Skeletal muscle tissue (tissue), 4 donors: ENCODE results near the gene DNAJC1. TPM values are rescaled to one million over a fixed set of nuclear protein-coding genes. Genes with fewer than 3 reads are reported as not detected.

Experiments
- H3K27ac ChIP-seq: one replicate; pipeline ENCODE4 v1.7.0; 2013; ENCODE audit warnings: mild to moderate bottlenecking, low read depth, low read length, inconsistent platforms
- H3K27me3 ChIP-seq, 3 donors: one replicate each; pipeline ENCODE4 v1.7.0; 2013; ENCODE audit warnings: low read length in 3 of 3; ENCODE audit not compliant: control insufficient read depth in 3 of 3, insufficient read depth in 3 of 3
- H3K36me3 ChIP-seq, 3 donors: one replicate each; pipeline ENCODE4 v1.7.0; 2013; ENCODE audit warnings: low read length in 3 of 3; ENCODE audit not compliant: control insufficient read depth in 3 of 3, insufficient read depth in 3 of 3
- H3K4me1 ChIP-seq, 3 donors: one replicate each; pipeline ENCODE4 v1.7.0; 2013; ENCODE audit warnings: low read length in 3 of 3, mild to moderate bottlenecking in 3 of 3; ENCODE audit not compliant: control insufficient read depth in 3 of 3, insufficient read depth in 3 of 3
- H3K4me3 ChIP-seq, 3 donors: one replicate each; pipeline ENCODE4 v1.7.0; 2013; ENCODE audit warnings: low read length in 3 of 3
- H3K9ac ChIP-seq, 3 donors: one replicate each; pipeline ENCODE4 v1.7.0; 2013; ENCODE audit warnings: low read length in 3 of 3, mild to moderate bottlenecking in 3 of 3, moderate library complexity in 2 of 3, low read depth in 1 of 3
- H3K9me3 ChIP-seq, 3 donors: one replicate each; pipeline ENCODE4 v1.7.0; 2013; ENCODE audit warnings: low read length in 3 of 3; ENCODE audit not compliant: control insufficient read depth in 3 of 3
- total RNA-seq: library from RNA; depleted of rRNA; stranded (reverse); fragments of >200 nt; gene quantifications from one replicate; pipeline ENCODE4 v1.2.3, GENCODE V29; 2014
- donor health status: Osteomylitis.

DNAJC1 gene
- total RNA-seq, 1 donor from 2014 or later: 9.9 TPM

- H3K36me3 ChIP-seq: peaks cover 0 to 8% (median 6%) of the 10 kb centered on the region in 3 donors
- no peaks in the 10 kb centered on the region for H3K9me3 ChIP-seq
- no peaks in the 10 kb centered on the region for H3K27me3 ChIP-seq
- no peak overlapping the region for H3K4me3 ChIP-seq
- H3K4me1 ChIP-seq: peaks cover 0 to 9% (median 3%) of the 10 kb centered on the region in 3 donors
- H3K27ac ChIP-seq: no peak overlapping the region
- H3K9ac ChIP-seq: no peak overlapping the region
These were observed 274.9 kb downstream of the DNAJC1 start for GRCh38 chr10:21728618-21729017.

- peaks cover 0 to 6% (median 3%) of the 10 kb centered on the region in 3 donors for H3K36me3 ChIP-seq
- no peaks in the 10 kb centered on the region for H3K27me3 ChIP-seq
- no peak overlapping the region for H3K9ac ChIP-seq
- peaks cover 0 to 9% (median 3%) of the 10 kb centered on the region in 3 donors for H3K4me1 ChIP-seq
- H3K4me3 ChIP-seq: no peak overlapping the region
- H3K27ac ChIP-seq: no peak overlapping the region
- H3K9me3 ChIP-seq: no peaks in the 10 kb centered on the region
These were observed 275.9 kb downstream of the DNAJC1 start for GRCh38 chr10:21727452-21728168.

DNA sequence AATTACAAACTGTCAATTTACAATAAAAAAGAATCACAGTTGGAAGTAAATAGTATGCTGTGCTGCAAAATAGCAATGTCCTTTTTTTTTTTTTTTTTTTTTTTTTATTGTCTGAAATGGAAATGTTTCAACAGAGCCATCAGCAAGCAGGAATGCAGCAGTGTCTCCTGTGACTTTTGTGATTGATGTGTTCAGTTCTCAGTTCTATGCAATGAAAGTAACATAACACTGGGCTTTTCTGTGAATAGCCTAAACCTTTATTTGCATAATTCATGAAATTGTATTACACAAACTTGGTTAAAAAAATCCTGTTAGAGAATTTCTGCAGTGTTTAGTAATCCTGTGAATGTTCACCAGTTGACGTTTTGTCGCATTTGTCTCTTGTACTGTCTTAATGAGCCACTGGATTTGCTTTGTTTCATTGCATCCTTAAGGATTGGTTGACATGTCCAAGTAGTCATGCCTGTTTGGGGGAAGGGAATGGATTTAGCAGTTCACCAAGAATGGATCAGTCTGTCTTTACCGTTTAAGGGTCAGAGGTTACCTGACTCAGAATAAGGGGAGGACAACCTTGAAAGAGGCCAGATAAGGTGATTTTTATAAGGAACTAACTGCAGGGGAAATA is 276.8 kb downstream of the DNAJC1 start:
- H3K9me3 ChIP-seq: no peaks in the 10 kb centered on the region
- H3K27me3 ChIP-seq: no peaks in the 10 kb centered on the region
- no peak overlapping the region for H3K9ac ChIP-seq
- no peak overlapping the region for H3K27ac ChIP-seq
- H3K4me3 ChIP-seq: no peak overlapping the region
- peaks cover 0 to 6% (median 3%) of the 10 kb centered on the region in 3 donors for H3K36me3 ChIP-seq
- peaks cover 0 to 9% (median 3%) of the 10 kb centered on the region in 3 donors for H3K4me1 ChIP-seq

DNA sequence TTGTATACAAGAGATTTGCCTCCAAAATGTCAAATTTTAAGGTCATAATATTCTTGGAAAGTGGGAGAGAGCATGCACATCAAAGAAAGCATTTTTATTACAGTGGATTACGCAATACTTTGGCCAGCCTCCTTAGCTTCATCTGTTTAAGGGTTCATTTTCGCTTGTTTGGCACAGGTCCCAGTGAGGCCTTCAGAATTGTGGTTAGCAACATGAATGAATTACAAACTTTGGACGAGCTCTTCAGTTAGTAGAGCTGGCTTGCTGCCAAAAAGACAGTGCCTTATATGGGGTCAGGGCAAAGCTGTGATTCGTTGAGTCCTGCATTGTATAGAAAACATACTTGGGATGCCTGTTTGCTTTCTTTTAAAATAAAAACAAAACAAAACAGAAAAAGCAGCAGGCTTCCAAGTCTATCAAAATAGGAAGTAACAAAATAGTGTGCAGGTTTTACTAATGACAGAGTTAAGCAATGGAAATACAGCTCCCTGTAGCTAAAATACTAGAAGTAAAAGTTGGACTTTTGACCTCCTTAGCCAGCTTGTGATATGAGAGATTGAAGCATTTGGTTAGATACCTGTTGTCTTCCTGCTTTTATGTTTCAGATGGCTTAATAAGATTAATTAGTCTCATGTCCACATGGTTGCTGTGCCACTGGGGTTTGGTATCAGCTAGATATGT is 278.7 kb downstream of the DNAJC1 start:
- Histone ChIP-seq H3K9me3 (no peaks in the 10 kb centered on the region), H3K4me3 (no peak overlapping the region), H3K36me3 (peaks cover 0 to 2% (median 0%) of the 10 kb centered on the region in 3 donors), H3K27me3 (no peaks in the 10 kb centered on the region), H3K27ac (no peak overlapping the region), H3K4me1 (peaks cover 0 to 9% (median 3%) of the 10 kb centered on the region in 3 donors), H3K9ac (no peak overlapping the region)

GRCh38 chr10:21724020-21724589 is 279.4 kb downstream of the DNAJC1 start:
- H3K27ac ChIP-seq: no peak overlapping the region
- no peaks in the 10 kb centered on the region for H3K27me3 ChIP-seq
- H3K36me3 ChIP-seq: peaks cover 0 to 2% (median 0%) of the 10 kb centered on the region in 3 donors
- H3K4me1 ChIP-seq: peaks cover 0 to 9% (median 3%) of the 10 kb centered on the region in 3 donors
- H3K4me3 ChIP-seq: no peak overlapping the region
- H3K9me3 ChIP-seq: no peaks in the 10 kb centered on the region
- H3K9ac ChIP-seq: no peak overlapping the region

GRCh38 chr10:21722209-21722608 is 281.3 kb downstream of the DNAJC1 start:
- H3K36me3 ChIP-seq: peaks cover 0 to 2% (median 2%) of the 10 kb centered on the region in 3 donors
- no peaks in the 10 kb centered on the region for H3K9me3 ChIP-seq
- H3K4me3 ChIP-seq: no peak overlapping the region
- no peak overlapping the region for H3K27ac ChIP-seq
- H3K9ac ChIP-seq: no peak overlapping the region
- H3K4me1 ChIP-seq: peaks cover 0 to 9% (median 3%) of the 10 kb centered on the region in 3 donors
- H3K27me3 ChIP-seq: no peaks in the 10 kb centered on the region

GRCh38 chr10:21721000-21721665 is 282.4 kb downstream of the DNAJC1 start:
- Histone ChIP-seq H3K9me3 (no peaks in the 10 kb centered on the region), H3K27ac (no peak overlapping the region), H3K4me1 (peaks cover 0 to 9% (median 3%) of the 10 kb centered on the region in 3 donors), H3K36me3 (peaks cover 0 to 5% (median 0%) of the 10 kb centered on the region in 3 donors), H3K4me3 (no peak overlapping the region), H3K27me3 (no peaks in the 10 kb centered on the region), H3K9ac (no peak overlapping the region)

DNA sequence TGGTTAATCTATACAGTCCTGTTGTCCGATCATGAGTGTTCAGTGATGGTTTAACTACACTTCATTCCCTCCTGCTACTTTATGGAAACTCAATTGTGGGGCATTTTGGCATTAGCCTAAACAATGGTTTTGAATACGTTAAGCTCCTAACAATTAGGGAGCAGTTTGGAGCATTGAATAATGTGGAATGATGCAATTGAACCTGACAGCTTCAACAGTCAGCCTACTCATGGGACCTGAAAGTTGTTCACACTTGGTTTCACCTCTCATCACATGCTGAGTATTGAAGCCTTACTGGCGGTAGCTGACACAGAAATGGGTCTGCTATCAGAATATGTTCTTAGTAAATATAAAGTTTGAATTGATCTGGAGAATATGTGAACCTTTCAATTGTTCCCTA is 283.4 kb downstream of the DNAJC1 start:
- Histone ChIP-seq H3K36me3 (peaks cover 0 to 5% (median 0%) of the 10 kb centered on the region in 3 donors), H3K4me1 (peaks cover 0 to 9% (median 3%) of the 10 kb centered on the region in 3 donors), H3K9ac (no peak overlapping the region), H3K27me3 (no peaks in the 10 kb centered on the region), H3K27ac (no peak overlapping the region), H3K9me3 (no peaks in the 10 kb centered on the region), H3K4me3 (no peak overlapping the region)

GRCh38 chr10:21719502-21719901 is 284.0 kb downstream of the DNAJC1 start:
- Histone ChIP-seq H3K4me1 (peaks cover 0 to 4% (median 3%) of the 10 kb centered on the region in 3 donors), H3K9me3 (no peaks in the 10 kb centered on the region), H3K27me3 (no peaks in the 10 kb centered on the region), H3K36me3 (peaks cover 0 to 7% (median under 1%) of the 10 kb centered on the region in 3 donors), H3K4me3 (no peak overlapping the region), H3K27ac (no peak overlapping the region), H3K9ac (no peak overlapping the region)
